Calu3 (cell line): ENCODE results near the gene SOX15. TPM values are rescaled to one million over a fixed set of nuclear protein-coding genes. Genes with fewer than 3 reads are reported as not detected.

Experiments used
- BruUV-seq: library from RNA; stranded (reverse); fragments of 400-500 nt; replicated peaks from 2 replicates; lab custom pipeline; 2021; lab: Mats Ljungman, UMichigan
- CTCF ChIA-PET: fragments of 300-600 bp; sonication (Branson Sonifier 250); formaldehyde crosslinking; loops from one replicate; lab custom pipeline; 2022; ENCODE audit warnings: antibody characterized with exemption; lab: Charles Lee
- DNase-seq: peaks from one replicate; pipeline ENCODE4 v3.0.0; 2022
- H3K27ac Mint-ChIP-seq: one replicate; pipeline ENCODE4 v1.8.0; 2022; ENCODE audit warnings: mixed read lengths; ENCODE audit not compliant: unreplicated experiment
- H3K27me3 Mint-ChIP-seq: one replicate; pipeline ENCODE4 v1.8.0; 2022; ENCODE audit warnings: mixed read lengths; ENCODE audit not compliant: unreplicated experiment
- H3K36me3 Mint-ChIP-seq: one replicate; pipeline ENCODE4 v1.8.0; 2022; ENCODE audit warnings: mild to moderate bottlenecking, moderate library complexity, mixed read lengths; ENCODE audit not compliant: insufficient read depth, unreplicated experiment
- H3K4me1 Mint-ChIP-seq: one replicate; pipeline ENCODE4 v1.8.0; 2022; ENCODE audit warnings: mild to moderate bottlenecking, low read depth, mixed read lengths; ENCODE audit not compliant: unreplicated experiment
- H3K4me3 Mint-ChIP-seq: one replicate; pipeline ENCODE4 v1.8.0; 2022; ENCODE audit warnings: mild to moderate bottlenecking, low read depth, moderate library complexity, mixed read lengths; ENCODE audit not compliant: unreplicated experiment
- H3K9me3 Mint-ChIP-seq: one replicate; pipeline ENCODE4 v1.8.0; 2022; ENCODE audit warnings: low read depth, mixed read lengths; ENCODE audit not compliant: unreplicated experiment
- intact Hi-C: fragments of 100-400 bp; cut with micrococcal nuclease; formaldehyde crosslinking; loops from one replicate; pipeline ENCODE4 v1.10.0; 2022; ENCODE audit not compliant: unreplicated experiment
- total RNA-seq: library from RNA; stranded (reverse); gene quantifications from 2 replicates; pipeline ENCODE4 v1.2.3, GENCODE V29; 2022
- TF ChIP-seq, protein P1 (sequence below): fragments of 200-600 bp; IDR thresholded peaks from one replicate; pipeline ENCODE4 v1.8.0; 2022; ENCODE audit warnings: antibody characterized with exemption; ENCODE audit not compliant: unreplicated experiment

The SOX15 gene
- total RNA-seq, 1 experiment from 2014 or later: not detected

DNA sequence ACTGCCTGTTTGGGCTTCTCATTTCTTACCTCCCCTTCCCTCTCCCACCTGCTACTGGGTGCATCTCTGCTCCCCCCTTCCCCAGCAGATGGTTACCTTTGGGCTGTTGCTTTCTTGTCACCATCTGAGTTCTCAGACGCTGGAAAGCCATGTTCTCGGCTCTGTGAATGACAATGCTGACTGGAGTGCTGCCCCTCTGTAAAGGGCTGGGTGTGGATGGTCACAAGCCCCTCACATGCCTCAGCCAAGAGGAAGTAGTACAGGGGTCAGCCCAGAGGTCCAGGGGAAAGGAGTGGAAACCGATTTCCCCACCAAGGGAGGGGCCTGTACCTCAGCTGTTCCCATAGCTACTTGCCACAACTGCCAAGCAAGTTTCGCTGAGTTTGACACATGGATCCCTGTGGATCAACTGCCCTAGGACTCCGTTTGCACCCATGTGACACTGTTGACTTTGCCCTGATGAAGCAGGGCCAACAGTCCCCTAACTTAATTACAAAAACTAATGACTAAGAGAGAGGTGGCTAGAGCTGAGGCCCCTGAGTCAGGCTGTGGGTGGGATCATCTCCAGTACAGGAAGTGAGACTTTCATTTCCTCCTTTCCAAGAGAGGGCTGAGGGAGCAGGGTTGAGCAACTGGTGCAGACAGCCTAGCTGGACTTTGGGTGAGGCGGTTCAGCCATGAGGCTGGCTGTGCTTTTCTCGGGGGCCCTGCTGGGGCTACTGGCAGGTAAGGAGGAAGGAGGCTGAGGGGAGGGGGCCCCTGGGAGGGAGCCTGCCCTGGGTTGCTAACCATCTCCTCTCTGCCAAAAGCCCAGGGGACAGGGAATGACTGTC, 10.7 kb downstream of the SOX15 start, which contains the start of gene CD68:
CD68 (plus strand) TSS at position 638 of the 833 bp plus-strand sequence; CDS start at position 678, 40 bp downstream.
- DNase-seq: peak; percentile 76
- Mint-ChIP-seq H3K27me3 (no peaks in the 10 kb centered on the region), H3K36me3 (peaks cover 92% of the 10 kb centered on the region), H3K4me1 (peaks cover 28% of the 10 kb centered on the region), H3K9me3 (no peaks in the 10 kb centered on the region), H3K4me3 (peak within 1 kb of the TSS; percentile 53), H3K27ac (peak within 1 kb of the TSS; percentile 94)
- intact Hi-C loops: loop anchor here (2.0 kb wide), 1 partner anchor 110 kb away; the partner anchor contains the start of gene WRAP53
- TF ChIP-seq, protein P1, sequence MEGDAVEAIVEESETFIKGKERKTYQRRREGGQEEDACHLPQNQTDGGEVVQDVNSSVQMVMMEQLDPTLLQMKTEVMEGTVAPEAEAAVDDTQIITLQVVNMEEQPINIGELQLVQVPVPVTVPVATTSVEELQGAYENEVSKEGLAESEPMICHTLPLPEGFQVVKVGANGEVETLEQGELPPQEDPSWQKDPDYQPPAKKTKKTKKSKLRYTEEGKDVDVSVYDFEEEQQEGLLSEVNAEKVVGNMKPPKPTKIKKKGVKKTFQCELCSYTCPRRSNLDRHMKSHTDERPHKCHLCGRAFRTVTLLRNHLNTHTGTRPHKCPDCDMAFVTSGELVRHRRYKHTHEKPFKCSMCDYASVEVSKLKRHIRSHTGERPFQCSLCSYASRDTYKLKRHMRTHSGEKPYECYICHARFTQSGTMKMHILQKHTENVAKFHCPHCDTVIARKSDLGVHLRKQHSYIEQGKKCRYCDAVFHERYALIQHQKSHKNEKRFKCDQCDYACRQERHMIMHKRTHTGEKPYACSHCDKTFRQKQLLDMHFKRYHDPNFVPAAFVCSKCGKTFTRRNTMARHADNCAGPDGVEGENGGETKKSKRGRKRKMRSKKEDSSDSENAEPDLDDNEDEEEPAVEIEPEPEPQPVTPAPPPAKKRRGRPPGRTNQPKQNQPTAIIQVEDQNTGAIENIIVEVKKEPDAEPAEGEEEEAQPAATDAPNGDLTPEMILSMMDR: no peak
- CTCF ChIA-PET: interaction anchor here (0.6 to 1.0 kb wide), 3 partner anchors 36 to 411 kb away, joined by 3 to 5 read pairs (median 3); partner anchors contain the start of genes FXR2 and WRAP53
- no TSS peak for BruUV-seq

DNA sequence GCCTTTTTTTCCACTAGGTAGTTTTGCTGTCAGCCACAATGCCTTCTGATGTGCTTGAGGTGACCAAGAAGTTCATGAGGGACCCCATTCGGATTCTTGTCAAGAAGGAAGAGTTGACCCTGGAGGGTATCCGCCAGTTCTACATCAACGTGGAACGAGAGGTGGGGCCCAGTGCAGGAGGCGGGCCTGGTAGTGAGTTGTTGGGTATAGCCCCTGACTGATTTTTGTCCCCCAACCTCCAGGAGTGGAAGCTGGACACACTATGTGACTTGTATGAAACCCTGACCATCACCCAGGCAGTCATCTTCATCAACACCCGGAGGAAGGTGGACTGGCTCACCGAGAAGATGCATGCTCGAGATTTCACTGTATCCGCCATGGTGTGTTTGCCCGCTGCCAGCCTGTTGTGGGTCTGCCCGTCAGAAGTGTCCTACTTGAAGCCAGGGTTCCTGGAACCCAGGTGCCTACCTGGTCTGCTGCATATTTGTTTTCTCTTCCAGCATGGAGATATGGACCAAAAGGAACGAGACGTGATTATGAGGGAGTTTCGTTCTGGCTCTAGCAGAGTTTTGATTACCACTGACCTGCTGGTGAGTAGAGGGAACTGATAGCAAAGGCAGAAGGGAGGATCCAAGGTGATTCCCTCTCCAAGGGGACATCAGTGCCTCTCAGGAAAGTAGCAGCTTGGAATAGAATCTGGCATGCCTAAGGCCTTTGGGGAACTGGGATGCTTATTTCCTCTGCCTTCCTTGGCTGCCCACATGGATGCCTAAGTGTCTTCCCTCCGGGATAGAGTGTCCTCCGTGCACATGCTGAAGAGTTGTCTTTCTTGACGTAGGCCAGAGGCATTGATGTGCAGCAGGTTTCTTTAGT, 12.3 kb downstream of the SOX15 start:
- Mint-ChIP-seq H3K4me1 (peaks cover 29% of the 10 kb centered on the region), H3K4me3 (no peak overlapping the region)

DNA sequence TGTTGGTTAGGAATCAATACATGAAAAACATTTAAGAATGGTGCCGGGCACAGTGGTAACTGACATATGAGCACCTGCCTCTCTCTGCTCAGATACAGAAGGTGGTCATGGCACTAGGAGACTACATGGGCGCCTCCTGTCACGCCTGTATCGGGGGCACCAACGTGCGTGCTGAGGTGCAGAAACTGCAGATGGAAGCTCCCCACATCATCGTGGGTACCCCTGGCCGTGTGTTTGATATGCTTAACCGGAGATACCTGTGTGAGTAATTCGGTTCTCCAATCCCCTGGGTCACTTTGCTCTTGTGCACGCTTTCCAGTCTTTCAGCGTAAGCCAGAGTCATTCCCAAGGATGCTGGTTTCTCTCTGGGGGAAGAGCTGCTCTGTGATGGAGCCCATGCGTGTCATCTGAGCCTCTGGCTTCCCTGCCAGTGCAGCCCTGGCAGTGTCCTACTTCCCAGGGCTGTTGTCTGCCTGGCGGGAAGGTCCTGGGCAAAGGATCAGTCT, 13.4 kb downstream of the SOX15 start:
- H3K36me3 Mint-ChIP-seq: peaks cover 96% of the 10 kb centered on the region
- CTCF ChIA-PET: no interaction called here

More for the DNA sequence above, 12.3 kb downstream of the SOX15 start:
- H3K27me3 Mint-ChIP-seq: no peaks in the 10 kb centered on the region
- intact Hi-C loops: loop anchor here (2.0 kb wide), 1 partner anchor 111 kb away; the partner anchor contains the start of gene WRAP53
- DNase-seq: no peak
- TF ChIP-seq, protein P1: no peak
- BruUV-seq: no TSS peak
- peaks cover 92% of the 10 kb centered on the region for H3K36me3 Mint-ChIP-seq
- H3K9me3 Mint-ChIP-seq: no peaks in the 10 kb centered on the region
- no peak overlapping the region for H3K27ac Mint-ChIP-seq
- CTCF ChIA-PET: no interaction called here

More for the DNA sequence above, 13.4 kb downstream of the SOX15 start:
- intact Hi-C loops: no loop called here
- H3K4me1 Mint-ChIP-seq: peaks cover 37% of the 10 kb centered on the region
- no peak overlapping the region for H3K4me3 Mint-ChIP-seq
- no peaks in the 10 kb centered on the region for H3K9me3 Mint-ChIP-seq
- peak overlapping the region; percentile 20 for H3K27ac Mint-ChIP-seq
- DNase-seq: no peak
- no peaks in the 10 kb centered on the region for H3K27me3 Mint-ChIP-seq
- TF ChIP-seq, protein P1: no peak
- no TSS peak for BruUV-seq
